Endothelial cell of umbilical vein (primary cell): Measurements from ENCODE around the gene ST6GALNAC2. TPM values are rescaled to one million over a fixed set of nuclear protein-coding genes. Genes with fewer than 3 reads are reported as not detected.
A peak's percentile ranks its signal among the peaks of the same experiment; 100 is the strongest.
"Not testable (repeated sequence)": the region's sequence is repeated elsewhere in the genome, so short reads cannot be mapped to it uniquely, and the experiment has no call there.

Experiments used
- BruUV-seq: library from RNA; stranded (reverse); fragments of 400-500 nt; replicated peaks from 2 replicates; lab custom pipeline; 2021; lab: Mats Ljungman, UMichigan
- CTCF ChIA-PET: fragments of 300-600, 350-600 bp; sonication (Branson Sonifier 250); formaldehyde crosslinking; loops from one replicate; lab custom pipeline; 2021; ENCODE audit warnings: antibody characterized with exemption, inconsistent platforms; lab: Charles Lee
- POLR2A ChIA-PET: fragments of 300-600, 350-600 bp; sonication (Branson Sonifier 250); formaldehyde crosslinking; loops from one replicate; lab custom pipeline; 2021; ENCODE audit warnings: antibody characterized with exemption, inconsistent platforms; lab: Charles Lee
- DNase-seq: peaks from one replicate; pipeline ENCODE4 v3.0.0-alpha.2; 2011; ENCODE audit warnings: low read depth, low spot score
- FAIRE-seq: peaks from 2 replicates; lab custom pipeline; 2011; peaks lifted over from hg19 to GRCh38; lab: Jason Lieb, UNC
- H2AFZ ChIP-seq: 2 replicates; pipeline ENCODE4 v1.6.0; 2012; ENCODE audit warnings: low read depth, low read length, control low read depth, inconsistent platforms
- H3K27ac ChIP-seq: 2 replicates; pipeline ENCODE4 v1.5.1; 2011; ENCODE audit warnings: low read depth, mild to moderate bottlenecking, control low read depth, low read length, moderate library complexity; ENCODE audit not compliant: insufficient read depth
- H3K27me3 ChIP-seq, 2 experiments: 2 replicates each; pipeline versions ENCODE4 v1.6.0 to v1.6.1; 2011; ENCODE audit warnings: low read length in 2 of 2, mixed read lengths in 1 of 2; ENCODE audit not compliant: control insufficient read depth in 2 of 2, insufficient read depth in 2 of 2
- H3K36me3 ChIP-seq, 2 experiments: 2 replicates in 1 of 2; 3 replicates in 1 of 2; pipeline ENCODE4 v1.5.1; 2011; ENCODE audit warnings: low read length in 2 of 2, mild to moderate bottlenecking in 1 of 2, moderate library complexity in 1 of 2; ENCODE audit not compliant: control insufficient read depth in 2 of 2, insufficient read depth in 2 of 2; ENCODE audit errors: extremely low read depth in 1 of 2
- H3K4me1 ChIP-seq: 3 replicates; pipeline ENCODE4 v1.5.1; 2011; ENCODE audit warnings: mild to moderate bottlenecking, low read length; ENCODE audit not compliant: control insufficient read depth, insufficient read depth; ENCODE audit errors: extremely low read depth
- H3K4me2 ChIP-seq: 2 replicates; pipeline ENCODE4 v1.6.1; 2011; ENCODE audit warnings: low read length, control low read depth, mixed read lengths; ENCODE audit not compliant: insufficient read depth
- H3K4me3 ChIP-seq, 3 experiments: fragments of 200-600 bp in 1 of 3; sonication (generic), shearing (Covaris generic) in 1 of 3; replicated peaks in 1 of 3; 2 replicates each; pipeline ENCODE4 v1.5.1; 2011 to 2016; ENCODE audit warnings: control low read depth in 3 of 3, low read length in 3 of 3, mild to moderate bottlenecking in 2 of 3, inconsistent platforms in 1 of 3, low read depth in 1 of 3, moderate library complexity in 1 of 3; ENCODE audit not compliant: insufficient read depth in 1 of 3
- H3K79me2 ChIP-seq: 2 replicates; pipeline ENCODE4 v1.6.0; 2012; ENCODE audit warnings: low read length, inconsistent platforms; ENCODE audit not compliant: control insufficient read depth, insufficient read depth
- H3K9ac ChIP-seq: replicated peaks from 2 replicates; pipeline ENCODE3; 2011; ENCODE audit warnings: low read length, control low read depth; ENCODE audit not compliant: insufficient read depth; ENCODE audit errors: extremely low read depth
- H3K9me1 ChIP-seq: replicated peaks from 3 replicates; pipeline ENCODE4 v1.6.0; 2011; ENCODE audit warnings: mild to moderate bottlenecking, low read length; ENCODE audit not compliant: control insufficient read depth, insufficient read depth; ENCODE audit errors: extremely low read depth
- H3K9me3 ChIP-seq: replicated peaks from 2 replicates; pipeline ENCODE4 v1.5.1; 2012; ENCODE audit warnings: low read length, inconsistent platforms; ENCODE audit not compliant: control insufficient read depth, insufficient read depth
- H4K20me1 ChIP-seq: replicated peaks from 2 replicates; pipeline ENCODE3; 2011; ENCODE audit warnings: mild to moderate bottlenecking, low read length; ENCODE audit not compliant: control insufficient read depth, insufficient read depth; ENCODE audit errors: extremely low read depth
- CTCF ChIP-seq, 2 donors: IDR thresholded peaks; 1 replicate in 1 of 2; 2 replicates in 1 of 2; pipeline ENCODE4 v1.5.1; 2011; ENCODE audit warnings: low read length in 2 of 2, mild to moderate bottlenecking in 2 of 2, moderate library complexity in 2 of 2, control low read depth in 1 of 2, inconsistent platforms in 1 of 2, low read depth in 1 of 2; ENCODE audit not compliant: insufficient read depth in 1 of 2; ENCODE audit errors: extremely low read depth in 1 of 2
- EZH2 ChIP-seq: IDR thresholded peaks from 2 replicates; pipeline ENCODE4 v1.6.1; 2012; ENCODE audit warnings: borderline replicate concordance, low read depth, mild to moderate bottlenecking, moderate library complexity, low read length, inconsistent platforms; ENCODE audit not compliant: severe bottlenecking
- FOS ChIP-seq: IDR thresholded peaks from 2 replicates; pipeline ENCODE4 v1.6.1; 2011; ENCODE audit warnings: mild to moderate bottlenecking, low read length, moderate library complexity, borderline replicate concordance; ENCODE audit not compliant: insufficient read depth
- GATA2 ChIP-seq: IDR thresholded peaks from 2 replicates; pipeline ENCODE4 v1.7.0; 2011; ENCODE audit warnings: low read depth, mild to moderate bottlenecking, moderate library complexity, mixed read lengths, low read length; ENCODE audit not compliant: insufficient read length, insufficient read depth
- JUN ChIP-seq: IDR thresholded peaks from 2 replicates; pipeline ENCODE4 v1.6.1; 2011; ENCODE audit warnings: borderline replicate concordance, low read depth; ENCODE audit not compliant: insufficient read length, insufficient read depth
- MAX ChIP-seq: IDR thresholded peaks from 2 replicates; pipeline ENCODE4 v1.6.1; 2011; ENCODE audit not compliant: insufficient read depth, insufficient read length
- MYC ChIP-seq: IDR thresholded peaks from one replicate; pipeline ENCODE4 v1.6.1; 2011; ENCODE audit warnings: mild to moderate bottlenecking, low read depth, low read length
- POLR2A ChIP-seq: IDR thresholded peaks from 2 replicates; pipeline ENCODE4 v1.6.1; 2012; ENCODE audit warnings: low read depth, mild to moderate bottlenecking, control low read depth, low read length
- POLR2AphosphoS5 ChIP-seq: IDR thresholded peaks from 2 replicates; pipeline ENCODE4 v1.6.1; 2012; ENCODE audit warnings: low read depth, mild to moderate bottlenecking, control low read depth, low read length, moderate library complexity; ENCODE audit not compliant: insufficient read depth
- dilution Hi-C: fragments of 300-500 bp; cut with MboI; formaldehyde crosslinking; loops from one replicate; pipeline ENCODE4 v1.15.0; 2019; ENCODE audit warnings: low sequenced_read_pairs; ENCODE audit not compliant: extremely low pct_ligation_motif_present
- intact Hi-C: fragments of 100-400 bp; cut with micrococcal nuclease; formaldehyde crosslinking; loops from one replicate; pipeline ENCODE4 v1.10.0; 2022
- polyA plus RNA-seq, 4 experiments: library from polyadenylated mRNA; depleted of rRNA in 3 of 4; stranded (reverse) in 3 of 4; unstranded in 1 of 4; fragments of >200 nt; gene quantifications; 2 replicates each; pipeline versions ENCODE4 v1.2.1 to v1.2.3, GENCODE V29; 2011 to 2012; ENCODE audit warnings: missing spikeins in 1 of 4
- total RNA-seq: library from RNA; stranded (reverse); gene quantifications from 2 replicates; pipeline ENCODE4 v1.2.3, GENCODE V29; 2021

Gene ST6GALNAC2
- total and polyA plus RNA-seq, 2 donors (not counting 3 experiments of a cell fraction or from before 2014, with no cell fraction given): 0.59 to 1.7 TPM

- H3K4me2 ChIP-seq: peak overlapping the region; percentile 97
- BruUV-seq: no TSS peak
- FAIRE-seq: no peak
- dilution Hi-C loops: no loop called here
- ChIA-PET POLR2A (no interaction called here), CTCF (interaction anchor here (1.3 to 8.8 kb wide), 5 partner anchors 13 to 121 kb away, joined by 4 to 121 read pairs (median 9); partner anchors contain the start of gene ST6GALNAC2)
- peak overlapping the region; percentile 82 for H3K27ac ChIP-seq
- no peaks in the 10 kb centered on the region for H3K9me3 ChIP-seq
- no peak overlapping the region for H2AFZ ChIP-seq
- H4K20me1 ChIP-seq: no peaks in the 10 kb centered on the region
- peaks cover 47% of the 10 kb centered on the region for H3K4me1 ChIP-seq
- no peaks in the 10 kb centered on the region for H3K27me3 ChIP-seq
- H3K79me2 ChIP-seq: peaks cover 45% of the 10 kb centered on the region
- H3K4me3 ChIP-seq: peak overlapping the region in 1 of 3 experiments; percentile 33
- H3K9ac ChIP-seq: peak overlapping the region; percentile 68
- H3K9me1 ChIP-seq: no peaks in the 10 kb centered on the region
- no peak for DNase-seq
- intact Hi-C loops: no loop called here
- H3K36me3 ChIP-seq: peaks cover 0 to 3% of the 10 kb centered on the region in 2 experiments
- no peak for TF ChIP-seq MAX
- no peak for TF ChIP-seq CTCF (IDR thresholded peaks at IDR 0.05; ENCODE audit: extremely low read depth in 1 of 2, insufficient read depth in 1 of 2, low read depth in 1 of 2, low read length in 2 of 2)
- TF ChIP-seq MYC: no peak
- TF ChIP-seq FOS: no peak
- TF ChIP-seq GATA2: no peak
- TF ChIP-seq EZH2: no peak
- no peak for TF ChIP-seq JUN
- no peak for TF ChIP-seq POLR2AphosphoS5
- TF ChIP-seq POLR2A: no peak
These were observed 25.4 kb downstream of the ST6GALNAC2 start for GRCh38 chr17:76560036-76560876.

- Histone ChIP-seq H3K79me2 (peaks cover 45% of the 10 kb centered on the region), H3K4me2 (peak overlapping the region; percentile 97), H3K9ac (peak overlapping the region; percentile 13), H3K4me3 (peak overlapping the region in 1 of 3 experiments; percentile 66), H3K4me1 (peaks cover 47% of the 10 kb centered on the region)
- H3K9me1 ChIP-seq, FAIRE-seq, H3K27me3 ChIP-seq, BruUV-seq, H3K36me3 ChIP-seq, DNase-seq, H3K27ac ChIP-seq, dilution Hi-C loops, H4K20me1 ChIP-seq, H2AFZ ChIP-seq, POLR2A ChIA-PET, H3K9me3 ChIP-seq: not testable (repeated sequence)
- CTCF ChIA-PET: interaction anchor here (1.8 to 8.8 kb wide), 3 partner anchors 27 to 122 kb away, joined by 11 to 121 read pairs (median 27); partner anchors contain the start of gene ST6GALNAC2
- intact Hi-C loops: loop anchor here (5.0 kb wide), 1 partner anchor 153 kb away; the partner anchor contains the start of gene MXRA7
These were observed 26.2 kb downstream of the ST6GALNAC2 start for GRCh38 chr17:76559460-76559859.
